ENCODE data around the gene GPR153. TPM values are rescaled to one million over a fixed set of nuclear protein-coding genes. Genes with fewer than 3 reads are reported as not detected.

Gene GPR153
- total and polyA plus RNA-seq, 2 of the 13 experiments (the other 11 are each of a cell fraction or from before 2014, with no cell fraction given), result 0.22 to 0.31 TPM

DNA sequence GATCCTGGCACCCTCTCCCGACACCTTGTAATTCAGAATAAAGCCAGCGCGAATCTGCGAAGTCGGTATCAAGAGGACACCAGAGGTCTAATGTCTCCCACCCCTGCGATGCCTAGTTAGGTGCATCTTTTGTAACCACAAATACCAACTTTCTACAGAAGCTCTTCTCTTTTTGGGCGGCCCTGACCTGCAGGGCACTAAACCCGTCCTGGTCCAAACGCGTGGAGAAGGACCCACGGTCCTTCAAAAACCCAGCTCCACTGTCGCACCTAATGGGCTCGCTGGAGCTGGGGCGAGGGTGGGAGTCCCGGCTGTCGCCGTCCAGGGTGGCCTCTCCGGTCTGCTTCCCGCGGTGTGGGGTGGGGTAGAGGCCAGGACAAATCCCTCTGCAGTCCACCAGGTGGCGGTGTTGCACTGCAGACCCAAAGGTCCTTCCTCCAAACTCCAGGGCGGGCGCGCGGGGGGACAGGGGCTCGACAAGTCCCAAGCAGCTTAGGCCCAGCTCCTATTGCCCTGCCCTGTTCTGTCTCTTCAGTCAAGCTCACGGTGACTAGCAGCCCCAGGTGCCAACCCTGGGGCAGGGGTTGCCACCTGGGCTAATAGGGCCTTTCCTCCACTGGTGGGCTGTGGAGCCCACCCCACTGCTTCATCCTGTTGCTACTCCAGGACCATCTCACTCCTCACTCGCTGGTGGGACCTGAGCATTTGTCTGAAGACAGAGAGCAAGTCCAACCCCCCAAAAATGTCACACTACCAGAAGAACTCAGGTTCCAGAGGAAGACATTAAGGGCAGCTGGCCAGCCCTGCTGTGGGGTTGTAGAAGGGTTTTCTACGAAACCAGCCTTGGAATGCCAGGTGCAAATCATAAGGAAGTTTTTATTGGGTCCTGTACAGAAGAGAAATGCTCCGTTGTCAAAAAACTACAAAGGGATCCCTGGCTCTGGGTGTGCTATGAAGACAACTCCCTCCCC is 14.1 kb downstream of the GPR153 start (continued):
- TF ChIP-seq, protein P1, sequence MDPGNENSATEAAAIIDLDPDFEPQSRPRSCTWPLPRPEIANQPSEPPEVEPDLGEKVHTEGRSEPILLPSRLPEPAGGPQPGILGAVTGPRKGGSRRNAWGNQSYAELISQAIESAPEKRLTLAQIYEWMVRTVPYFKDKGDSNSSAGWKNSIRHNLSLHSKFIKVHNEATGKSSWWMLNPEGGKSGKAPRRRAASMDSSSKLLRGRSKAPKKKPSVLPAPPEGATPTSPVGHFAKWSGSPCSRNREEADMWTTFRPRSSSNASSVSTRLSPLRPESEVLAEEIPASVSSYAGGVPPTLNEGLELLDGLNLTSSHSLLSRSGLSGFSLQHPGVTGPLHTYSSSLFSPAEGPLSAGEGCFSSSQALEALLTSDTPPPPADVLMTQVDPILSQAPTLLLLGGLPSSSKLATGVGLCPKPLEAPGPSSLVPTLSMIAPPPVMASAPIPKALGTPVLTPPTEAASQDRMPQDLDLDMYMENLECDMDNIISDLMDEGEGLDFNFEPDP (CRISPR knock-in tag; conservative IDR thresholded peaks at IDR 0.05), result no peak
- 0 out of 2 replicates have a peak, but pooled peaks have one; percentile 18 for TF ChIP-seq ELF3 (CRISPR knock-in tag; IDR thresholded peaks at IDR 0.05)
- TF ChIP-seq KDM1A (CRISPR knock-in tag; IDR thresholded peaks at IDR 0.05), result no peak
- 0 out of 2 replicates have a peak, but pooled peaks have one; percentile 3 for TF ChIP-seq KDM5B (CRISPR knock-in tag; IDR thresholded peaks at IDR 0.05; ENCODE audit: borderline replicate concordance)
- TF ChIP-seq WIZ (CRISPR knock-in tag; IDR thresholded peaks at IDR 0.05), result no peak
- TF ChIP-seq, protein P2, sequence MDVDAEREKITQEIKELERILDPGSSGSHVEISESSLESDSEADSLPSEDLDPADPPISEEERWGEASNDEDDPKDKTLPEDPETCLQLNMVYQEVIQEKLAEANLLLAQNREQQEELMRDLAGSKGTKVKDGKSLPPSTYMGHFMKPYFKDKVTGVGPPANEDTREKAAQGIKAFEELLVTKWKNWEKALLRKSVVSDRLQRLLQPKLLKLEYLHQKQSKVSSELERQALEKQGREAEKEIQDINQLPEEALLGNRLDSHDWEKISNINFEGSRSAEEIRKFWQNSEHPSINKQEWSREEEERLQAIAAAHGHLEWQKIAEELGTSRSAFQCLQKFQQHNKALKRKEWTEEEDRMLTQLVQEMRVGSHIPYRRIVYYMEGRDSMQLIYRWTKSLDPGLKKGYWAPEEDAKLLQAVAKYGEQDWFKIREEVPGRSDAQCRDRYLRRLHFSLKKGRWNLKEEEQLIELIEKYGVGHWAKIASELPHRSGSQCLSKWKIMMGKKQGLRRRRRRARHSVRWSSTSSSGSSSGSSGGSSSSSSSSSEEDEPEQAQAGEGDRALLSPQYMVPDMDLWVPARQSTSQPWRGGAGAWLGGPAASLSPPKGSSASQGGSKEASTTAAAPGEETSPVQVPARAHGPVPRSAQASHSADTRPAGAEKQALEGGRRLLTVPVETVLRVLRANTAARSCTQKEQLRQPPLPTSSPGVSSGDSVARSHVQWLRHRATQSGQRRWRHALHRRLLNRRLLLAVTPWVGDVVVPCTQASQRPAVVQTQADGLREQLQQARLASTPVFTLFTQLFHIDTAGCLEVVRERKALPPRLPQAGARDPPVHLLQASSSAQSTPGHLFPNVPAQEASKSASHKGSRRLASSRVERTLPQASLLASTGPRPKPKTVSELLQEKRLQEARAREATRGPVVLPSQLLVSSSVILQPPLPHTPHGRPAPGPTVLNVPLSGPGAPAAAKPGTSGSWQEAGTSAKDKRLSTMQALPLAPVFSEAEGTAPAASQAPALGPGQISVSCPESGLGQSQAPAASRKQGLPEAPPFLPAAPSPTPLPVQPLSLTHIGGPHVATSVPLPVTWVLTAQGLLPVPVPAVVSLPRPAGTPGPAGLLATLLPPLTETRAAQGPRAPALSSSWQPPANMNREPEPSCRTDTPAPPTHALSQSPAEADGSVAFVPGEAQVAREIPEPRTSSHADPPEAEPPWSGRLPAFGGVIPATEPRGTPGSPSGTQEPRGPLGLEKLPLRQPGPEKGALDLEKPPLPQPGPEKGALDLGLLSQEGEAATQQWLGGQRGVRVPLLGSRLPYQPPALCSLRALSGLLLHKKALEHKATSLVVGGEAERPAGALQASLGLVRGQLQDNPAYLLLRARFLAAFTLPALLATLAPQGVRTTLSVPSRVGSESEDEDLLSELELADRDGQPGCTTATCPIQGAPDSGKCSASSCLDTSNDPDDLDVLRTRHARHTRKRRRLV (CRISPR knock-in tag; IDR thresholded peaks at IDR 0.05), result no peak
- peak; percentile 54; the same call in 1 of the 2 replicates for TF ChIP-seq ZNF777 (CRISPR knock-in tag; IDR thresholded peaks at IDR 0.05)
- TF ChIP-seq RXRB (CRISPR knock-in tag; IDR thresholded peaks at IDR 0.05; ENCODE audit: borderline replicate concordance), result no peak
- no peak for TF ChIP-seq NR2F2 (IDR thresholded peaks at IDR 0.05; ENCODE audit: borderline replicate concordance, low read depth)
- TF ChIP-seq, protein P3, sequence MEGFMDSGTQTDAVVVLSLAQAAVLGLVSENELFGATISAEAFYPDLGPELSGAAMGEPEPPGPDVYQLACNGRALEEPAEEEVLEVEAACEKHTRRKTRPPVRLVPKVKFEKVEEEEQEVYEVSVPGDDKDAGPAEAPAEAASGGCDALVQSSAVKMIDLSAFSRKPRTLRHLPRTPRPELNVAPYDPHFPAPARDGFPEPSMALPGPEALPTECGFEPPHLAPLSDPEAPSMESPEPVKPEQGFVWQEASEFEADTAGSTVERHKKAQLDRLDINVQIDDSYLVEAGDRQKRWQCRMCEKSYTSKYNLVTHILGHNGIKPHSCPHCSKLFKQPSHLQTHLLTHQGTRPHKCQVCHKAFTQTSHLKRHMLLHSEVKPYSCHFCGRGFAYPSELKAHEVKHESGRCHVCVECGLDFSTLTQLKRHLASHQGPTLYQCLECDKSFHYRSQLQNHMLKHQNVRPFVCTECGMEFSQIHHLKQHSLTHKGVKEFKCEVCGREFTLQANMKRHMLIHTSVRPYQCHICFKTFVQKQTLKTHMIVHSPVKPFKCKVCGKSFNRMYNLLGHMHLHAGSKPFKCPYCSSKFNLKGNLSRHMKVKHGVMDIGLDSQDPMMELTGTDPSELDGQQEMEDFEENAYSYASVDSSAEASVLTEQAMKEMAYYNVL (CRISPR knock-in tag; IDR thresholded peaks at IDR 0.05; ENCODE audit: borderline replicate concordance), result no peak
- TF ChIP-seq SRSF1 (optimal IDR thresholded peaks at IDR 0.05; ENCODE audit: low read depth, low read length), result no peak
- TF ChIP-seq, protein P4, sequence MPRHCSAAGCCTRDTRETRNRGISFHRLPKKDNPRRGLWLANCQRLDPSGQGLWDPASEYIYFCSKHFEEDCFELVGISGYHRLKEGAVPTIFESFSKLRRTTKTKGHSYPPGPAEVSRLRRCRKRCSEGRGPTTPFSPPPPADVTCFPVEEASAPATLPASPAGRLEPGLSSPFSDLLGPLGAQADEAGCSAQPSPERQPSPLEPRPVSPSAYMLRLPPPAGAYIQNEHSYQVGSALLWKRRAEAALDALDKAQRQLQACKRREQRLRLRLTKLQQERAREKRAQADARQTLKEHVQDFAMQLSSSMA (CRISPR knock-in tag; IDR thresholded peaks at IDR 0.05), result no peak
- TF ChIP-seq MAZ (IDR thresholded peaks at IDR 0.05; ENCODE audit: borderline replicate concordance, low read depth, low read length), result peak; percentile 56; the same call in 1 of the 2 replicates
- 0 out of 2 replicates have a peak, but pooled peaks have one; percentile 43 for TF ChIP-seq MAZ (CRISPR knock-in tag; IDR thresholded peaks at IDR 0.05; ENCODE audit: low read depth)
- no peak for TF ChIP-seq FOXC1 (CRISPR knock-in tag; IDR thresholded peaks at IDR 0.05; ENCODE audit: borderline replicate concordance)
- TF ChIP-seq ZNF383 (CRISPR knock-in tag; IDR thresholded peaks at IDR 0.05; ENCODE audit: borderline replicate concordance), result no peak
- TF ChIP-seq, protein P5, sequence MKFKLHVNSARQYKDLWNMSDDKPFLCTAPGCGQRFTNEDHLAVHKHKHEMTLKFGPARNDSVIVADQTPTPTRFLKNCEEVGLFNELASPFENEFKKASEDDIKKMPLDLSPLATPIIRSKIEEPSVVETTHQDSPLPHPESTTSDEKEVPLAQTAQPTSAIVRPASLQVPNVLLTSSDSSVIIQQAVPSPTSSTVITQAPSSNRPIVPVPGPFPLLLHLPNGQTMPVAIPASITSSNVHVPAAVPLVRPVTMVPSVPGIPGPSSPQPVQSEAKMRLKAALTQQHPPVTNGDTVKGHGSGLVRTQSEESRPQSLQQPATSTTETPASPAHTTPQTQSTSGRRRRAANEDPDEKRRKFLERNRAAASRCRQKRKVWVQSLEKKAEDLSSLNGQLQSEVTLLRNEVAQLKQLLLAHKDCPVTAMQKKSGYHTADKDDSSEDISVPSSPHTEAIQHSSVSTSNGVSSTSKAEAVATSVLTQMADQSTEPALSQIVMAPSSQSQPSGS (CRISPR knock-in tag; IDR thresholded peaks at IDR 0.05), result no peak

Data from HepG2 (cell line).